OCI-LY1 (cell line): ENCODE results near the gene PARP15.

Experiments used
- CTCF ChIP-seq: fragments of 200-600 bp; sonication (generic), shearing (Covaris generic); IDR thresholded peaks from 2 replicates; pipeline ENCODE4 v1.5.1; 2017; ENCODE audit warnings: mild to moderate bottlenecking, antibody characterized with exemption, low read length, moderate library complexity, mixed read lengths
- EZH2 ChIP-seq: fragments of 200-600 bp; sonication (generic), shearing (Covaris generic); IDR thresholded peaks from 2 replicates; pipeline ENCODE4 v1.8.0; 2017; ENCODE audit warnings: borderline replicate concordance, mixed run types, mild to moderate bottlenecking, antibody characterized with exemption, low read length, moderate library complexity, mixed read lengths

- TF ChIP-seq CTCF (no peak), EZH2 (no peak)
Observed at GRCh38 chr3:122671553-122671952, 94.1 kb downstream of the PARP15 start.
